ENCODE data around the gene ZBED6.
"Not testable (repeated sequence)": the region's sequence is repeated elsewhere in the genome, so short reads cannot be mapped to it uniquely, and the experiment has no call there.

ZBED6 gene

DNA sequence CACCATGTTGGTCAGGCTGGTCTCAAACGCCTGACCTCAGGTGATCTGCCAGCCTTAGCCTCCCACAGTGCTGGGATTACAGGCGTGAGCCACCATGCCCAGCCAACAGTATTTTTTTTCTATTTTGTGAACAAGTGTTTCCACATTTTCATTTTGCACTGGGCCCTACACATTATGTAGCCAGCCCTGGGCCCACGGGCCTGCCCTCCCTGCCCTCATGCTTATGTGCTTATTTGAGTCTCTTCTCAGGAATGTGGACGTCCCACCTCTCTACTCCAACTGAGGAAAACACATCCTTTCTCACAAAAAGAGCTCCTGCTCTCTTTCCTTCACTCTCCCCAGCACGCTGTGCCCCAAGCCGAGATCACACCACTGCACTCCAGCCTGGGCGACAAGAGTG lies 13.5 kb upstream of the ZBED6 start:
- no peak for DNase-seq (ENCODE audit: low read depth in 2 of 2)

DNA sequence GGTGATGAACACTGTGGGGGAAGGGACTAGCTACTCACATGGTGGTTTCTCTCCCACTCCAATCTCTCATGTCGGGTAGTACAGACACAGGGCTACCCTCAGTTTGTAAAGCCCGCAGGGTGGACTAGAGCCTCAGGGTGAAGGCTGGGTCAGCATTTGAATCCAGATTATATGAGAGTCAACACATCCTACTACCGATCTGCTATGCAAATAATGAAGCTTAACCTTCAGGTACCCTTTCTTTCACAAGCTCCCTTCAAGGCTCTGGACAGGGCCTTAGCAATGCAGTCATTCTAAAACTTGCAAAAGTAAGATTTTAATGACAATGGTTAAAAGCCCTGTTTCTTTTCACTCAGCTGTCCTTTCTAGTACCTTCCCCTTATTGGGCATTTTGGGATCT lies 5.5 kb upstream of the ZBED6 start:
- DNase-seq (ENCODE audit: low read depth in 2 of 2): no peak

DNA sequence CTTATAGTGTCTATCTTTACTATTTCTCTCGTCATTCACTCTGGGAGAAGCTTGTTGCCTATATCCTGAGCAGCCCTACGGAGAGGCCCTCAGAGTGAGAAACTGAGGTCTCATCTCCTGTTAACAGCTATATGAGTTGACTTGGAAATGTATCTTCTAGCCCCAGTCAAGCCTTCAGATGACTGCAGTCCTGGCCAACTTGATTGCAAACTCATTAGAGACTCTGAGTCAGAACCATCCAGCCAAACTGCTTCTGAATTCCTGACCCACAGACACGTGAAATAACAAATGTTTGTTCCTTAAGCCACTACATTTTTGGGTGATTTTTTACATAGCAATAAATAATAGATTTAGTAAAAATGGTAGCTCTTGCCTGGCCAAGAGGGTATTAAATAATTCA lies 3.9 kb upstream of the ZBED6 start:
- DNase-seq (ENCODE audit: low read depth in 2 of 2): no peak

DNA sequence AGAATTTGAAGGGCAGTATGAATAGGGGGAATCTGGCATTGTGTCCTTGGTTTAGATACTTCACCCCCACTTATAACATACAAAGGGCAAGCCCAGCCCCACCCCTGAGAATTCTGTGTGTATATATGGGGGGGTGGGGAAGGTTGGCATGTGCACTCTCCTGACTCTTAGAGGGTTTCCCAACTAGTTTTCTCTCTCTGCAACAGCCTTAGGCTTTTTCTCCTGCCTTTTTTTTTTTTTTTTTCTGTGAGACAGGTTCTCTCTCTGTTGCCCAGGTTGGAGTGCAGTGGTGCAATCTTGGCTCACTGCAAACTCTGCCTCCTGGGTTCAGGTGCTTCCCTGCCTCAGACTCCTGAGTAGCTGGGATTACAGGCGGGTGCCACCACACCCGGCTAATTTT lies 2.9 kb upstream of the ZBED6 start:
- no peak for DNase-seq (ENCODE audit: low read depth in 2 of 2)

DNA sequence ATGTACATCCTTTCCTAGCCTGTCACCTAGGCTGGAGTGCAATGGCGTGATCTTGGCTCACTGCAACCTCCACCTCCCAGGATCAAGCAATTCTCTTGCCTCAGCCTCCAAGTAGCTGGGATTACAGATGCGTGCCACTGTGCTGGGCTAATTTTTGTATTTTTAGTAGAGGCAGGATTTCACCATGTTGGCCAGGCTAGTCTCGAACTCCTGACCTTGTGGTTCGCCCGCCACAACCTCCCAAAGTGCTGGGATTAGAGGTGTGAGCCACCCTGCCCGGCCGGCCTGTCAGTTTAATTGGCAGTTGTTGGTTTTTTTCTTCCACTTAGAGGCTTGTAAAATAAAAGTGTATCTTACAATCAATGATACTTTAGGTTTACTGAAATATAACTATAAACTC lies 1.9 kb upstream of the ZBED6 start:
- DNase-seq (ENCODE audit: low read depth in 2 of 2): not testable (repeated sequence)

DNA sequence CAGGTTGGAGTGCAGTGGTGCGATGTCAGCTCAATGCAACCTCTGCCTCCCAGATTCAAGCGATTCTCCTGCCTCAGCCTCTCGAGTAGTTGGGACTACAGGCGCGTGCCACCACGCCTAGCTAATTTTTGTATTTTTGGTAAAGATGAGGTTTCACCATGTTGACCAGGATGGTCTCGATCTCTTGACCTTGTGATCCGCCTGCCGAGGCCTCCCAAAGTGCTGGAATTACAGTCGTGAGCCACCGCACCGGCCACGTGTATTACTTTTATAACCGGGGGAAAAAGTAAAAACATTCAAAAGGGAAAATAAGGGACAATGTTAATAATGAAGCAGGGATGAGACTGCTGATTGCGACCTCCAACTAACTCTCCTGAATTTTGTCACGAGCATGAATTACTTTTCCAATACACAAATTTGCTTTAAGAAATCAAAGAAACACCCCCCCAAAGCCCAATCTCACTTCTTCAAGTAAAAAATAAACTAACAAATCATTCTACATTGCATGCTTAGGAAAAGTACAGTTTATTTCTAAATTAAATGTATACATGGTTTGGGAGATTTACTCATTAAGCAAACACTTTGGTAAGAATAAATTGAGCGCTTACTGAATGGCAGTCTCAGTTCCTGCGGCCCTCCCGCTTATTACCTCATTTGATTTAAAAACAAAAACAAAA lies 521 bp upstream of the ZBED6 start:
- DNase-seq (ENCODE audit: low read depth in 2 of 2): no peak

DNA sequence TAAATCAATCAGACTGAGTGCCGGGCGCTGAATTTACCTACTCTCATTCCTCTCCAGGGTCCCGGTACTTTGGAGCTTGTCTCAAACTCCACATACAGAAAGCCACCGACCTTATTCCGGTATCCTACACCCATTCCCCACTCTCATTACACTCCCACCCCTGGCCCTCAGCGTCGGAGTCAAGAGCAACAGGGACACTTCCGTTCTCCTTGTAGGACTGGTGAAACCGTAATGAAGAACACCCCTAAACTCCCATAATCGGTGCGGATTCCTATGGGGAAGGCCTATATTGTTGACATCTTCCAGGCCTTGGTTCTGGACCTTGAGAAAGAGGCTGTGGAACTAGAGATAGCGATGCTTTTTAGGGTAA lies 798 bp downstream of the ZBED6 start:
- peak in 1 of 2 donors; percentile 3 for DNase-seq (ENCODE audit: low read depth in 2 of 2)

DNA sequence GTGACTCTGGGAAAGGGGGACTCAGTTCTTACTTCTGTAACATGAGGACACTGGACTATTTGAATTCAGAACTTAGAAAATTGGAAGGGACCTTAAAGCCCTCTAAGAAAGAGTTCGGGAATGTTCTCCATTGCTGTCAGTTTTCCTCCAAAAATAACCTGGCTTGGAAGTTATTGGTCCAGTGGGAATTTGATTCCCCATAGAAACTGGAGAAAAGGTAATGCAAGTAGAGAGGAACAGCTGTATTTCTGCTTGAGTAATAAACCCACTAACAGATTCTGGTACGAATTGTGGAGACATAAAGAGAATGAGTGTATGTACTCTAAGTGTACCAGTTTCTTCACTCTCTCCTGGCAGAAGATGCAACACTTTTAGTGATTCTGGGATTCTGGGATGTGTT lies 1.8 kb downstream of the ZBED6 start:
- DNase-seq (ENCODE audit: low read depth in 2 of 2): no peak

DNA sequence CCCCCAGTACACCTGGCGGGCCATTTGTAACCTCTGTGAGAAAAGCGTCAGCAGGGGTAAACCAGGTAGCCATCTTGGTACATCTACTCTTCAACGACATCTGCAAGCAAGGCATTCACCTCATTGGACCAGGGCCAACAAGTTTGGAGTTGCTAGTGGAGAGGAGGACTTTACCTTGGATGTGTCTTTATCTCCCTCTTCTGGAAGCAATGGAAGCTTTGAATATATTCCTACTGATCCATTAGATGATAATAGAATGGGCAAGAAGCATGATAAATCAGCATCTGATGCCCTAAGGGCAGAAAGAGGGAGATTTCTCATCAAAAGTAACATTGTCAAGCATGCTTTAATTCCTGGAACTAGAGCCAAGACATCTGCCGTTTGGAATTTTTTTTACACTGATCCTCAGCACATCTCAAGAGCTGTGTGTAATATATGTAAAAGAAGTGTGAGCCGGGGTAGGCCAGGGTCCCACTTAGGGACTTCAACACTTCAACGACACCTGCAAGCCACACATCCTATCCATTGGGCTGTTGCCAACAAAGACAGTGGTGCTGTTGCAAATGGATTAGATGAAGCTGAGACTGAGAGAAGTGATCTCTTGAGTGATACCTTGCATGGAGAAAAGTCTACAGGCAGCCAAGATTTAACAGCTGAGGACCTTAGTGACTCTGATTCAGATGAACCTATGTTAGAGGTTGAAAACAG lies 2.7 kb downstream of the ZBED6 start:
- DNase-seq (ENCODE audit: low read depth in 2 of 2): no peak

DNA sequence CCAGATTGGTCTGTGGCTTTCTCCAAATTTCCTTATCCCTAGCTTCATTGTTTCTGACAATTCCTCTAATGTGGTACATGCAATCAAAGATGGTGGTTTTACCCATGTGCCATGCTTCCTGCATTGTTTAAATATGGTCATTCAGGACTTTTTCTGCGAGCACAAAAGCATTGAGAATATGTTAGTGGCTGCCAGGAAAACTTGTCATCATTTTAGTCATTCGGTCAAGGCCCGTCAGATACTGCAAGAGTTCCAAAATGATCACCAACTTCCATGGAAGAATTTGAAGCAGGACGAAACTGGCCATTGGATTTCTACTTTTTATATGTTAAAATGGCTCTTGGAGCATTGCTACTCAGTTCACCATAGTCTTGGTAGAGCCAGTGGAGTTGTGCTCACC lies 3.7 kb downstream of the ZBED6 start:
- DNase-seq (ENCODE audit: low read depth in 2 of 2): no peak

DNA sequence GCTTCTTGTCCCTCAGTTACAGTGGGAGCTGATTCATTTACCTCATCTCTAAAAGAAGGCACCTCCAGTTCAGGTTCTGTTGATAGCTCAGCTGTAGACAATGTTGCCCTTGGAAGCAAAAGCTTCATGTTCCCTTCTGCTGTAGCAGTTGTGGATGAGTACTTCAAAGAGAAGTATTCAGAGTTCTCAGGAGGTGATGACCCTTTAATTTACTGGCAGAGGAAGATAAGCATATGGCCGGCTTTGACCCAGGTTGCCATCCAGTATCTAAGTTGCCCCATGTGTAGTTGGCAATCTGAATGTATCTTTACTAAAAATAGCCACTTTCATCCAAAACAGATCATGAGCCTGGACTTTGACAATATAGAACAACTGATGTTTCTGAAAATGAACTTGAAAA lies 4.5 kb downstream of the ZBED6 start:
- DNase-seq (ENCODE audit: low read depth in 2 of 2): no peak

DNA sequence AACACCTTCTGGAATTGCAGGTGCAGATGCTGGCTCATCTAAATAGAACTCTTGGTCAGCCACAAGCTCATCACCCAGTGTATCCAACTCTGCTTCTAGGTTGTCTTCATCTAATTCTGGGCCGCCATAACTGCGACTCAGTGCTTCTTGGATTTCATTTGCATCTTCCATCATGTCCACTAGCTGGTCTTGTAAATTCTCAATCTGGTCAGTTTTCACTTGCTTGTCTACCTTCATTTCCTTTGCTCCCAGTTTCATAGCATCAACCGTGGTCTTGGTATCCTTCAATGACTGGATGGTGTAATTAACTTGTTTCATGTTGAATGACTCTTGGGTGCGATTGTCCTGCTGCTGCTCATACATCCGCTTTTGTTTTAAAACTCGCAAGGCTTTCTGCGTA lies 10.3 kb downstream of the ZBED6 start:
- DNase-seq (ENCODE audit: low read depth in 2 of 2): no peak

DNA sequence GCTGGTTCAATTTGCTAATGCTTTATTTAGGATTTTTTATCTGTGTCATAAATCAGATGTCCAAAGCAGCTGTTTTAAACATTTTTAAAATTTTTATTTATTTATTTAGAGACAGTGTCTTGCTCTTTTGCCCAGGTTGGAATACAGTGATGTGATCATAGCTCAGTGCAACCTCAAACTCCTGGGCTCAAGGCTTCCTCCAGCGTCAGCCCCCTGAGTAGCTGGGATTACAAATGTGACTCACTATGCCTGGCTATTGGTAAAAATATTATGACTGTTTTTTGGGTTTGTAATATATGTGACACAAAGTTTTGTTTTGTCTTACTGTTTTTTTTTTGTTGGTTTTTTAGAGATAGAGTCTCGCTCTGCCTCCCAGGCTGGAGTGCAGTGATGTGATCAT lies 11.8 kb downstream of the ZBED6 start:
- DNase-seq (ENCODE audit: low read depth in 2 of 2): no peak

DNA sequence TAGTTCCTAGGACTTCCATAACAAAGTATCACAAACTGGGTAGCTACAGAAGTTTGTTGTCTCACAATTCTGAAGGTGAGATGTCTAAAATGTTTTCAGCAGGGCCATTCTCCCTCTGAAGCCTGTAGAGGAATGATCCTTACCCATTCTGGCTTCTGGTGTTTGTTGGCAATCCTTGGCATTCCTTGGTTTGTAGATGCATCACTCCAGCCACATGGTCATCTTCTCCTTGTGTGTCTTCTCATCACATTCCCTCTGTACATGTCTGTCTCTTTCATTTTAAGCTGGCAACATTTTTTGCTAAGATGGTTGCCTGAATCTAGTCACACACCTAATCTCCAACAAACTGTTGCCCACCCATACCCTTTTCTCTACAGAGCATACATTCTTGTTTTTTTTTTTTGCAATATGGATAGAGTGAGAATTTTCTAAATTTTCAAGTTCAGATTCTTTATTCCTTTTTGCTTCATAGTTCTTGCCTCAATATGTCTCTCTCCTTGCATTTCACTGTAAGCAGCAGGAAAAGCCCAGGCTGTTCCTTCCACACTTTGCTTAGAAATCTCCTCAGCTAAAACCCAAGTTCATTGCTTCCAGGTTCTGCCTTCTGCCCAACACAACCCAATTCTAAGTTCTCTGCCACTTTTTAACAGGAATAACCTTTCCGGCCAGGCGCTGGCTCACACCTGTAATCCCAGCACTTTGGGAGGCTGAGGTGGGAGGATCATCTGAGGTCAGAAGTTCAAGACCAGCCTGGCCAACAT lies 18.3 kb downstream of the ZBED6 start:
- no peak for DNase-seq (ENCODE audit: low read depth in 2 of 2)

DNA sequence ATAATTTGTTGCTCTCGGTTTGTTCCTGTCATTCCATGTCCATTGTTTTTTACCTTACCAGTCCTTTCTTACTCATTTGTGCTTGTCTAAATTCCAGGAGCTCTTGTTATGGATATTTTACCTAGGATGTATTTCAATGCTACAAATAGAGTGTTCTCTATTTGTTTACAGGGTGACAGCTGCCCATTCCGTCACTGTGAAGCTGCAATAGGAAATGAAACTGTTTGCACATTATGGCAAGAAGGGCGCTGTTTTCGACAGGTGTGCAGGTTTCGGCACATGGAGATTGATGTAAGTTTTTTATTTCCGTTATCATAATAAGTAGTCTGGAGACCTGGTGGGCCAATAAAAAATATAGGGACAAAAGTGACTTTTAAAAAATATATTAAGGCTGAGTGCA lies 23.0 kb downstream of the ZBED6 start:
- no peak for DNase-seq (ENCODE audit: low read depth in 2 of 2)

DNA sequence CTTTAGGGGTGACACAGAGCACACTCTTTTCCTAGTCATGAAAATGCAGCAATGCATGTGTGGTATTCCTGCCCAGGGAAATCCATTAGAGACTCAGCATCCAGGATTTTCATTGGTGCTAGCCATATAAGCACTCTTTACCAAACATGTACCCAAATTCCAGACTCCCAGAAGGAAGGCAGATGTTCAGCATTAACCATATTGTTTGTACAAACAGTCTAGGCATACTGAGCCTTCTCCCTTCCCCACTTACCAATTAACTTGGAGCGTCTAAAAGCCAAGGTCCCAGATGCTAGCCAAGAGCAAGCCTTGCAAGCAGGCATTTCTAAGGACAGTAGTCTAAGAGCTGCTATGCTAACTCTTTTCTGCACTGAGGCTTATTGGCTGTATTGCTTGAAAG lies 27.9 kb downstream of the ZBED6 start:
- no peak for DNase-seq (ENCODE audit: low read depth in 2 of 2)

DNA sequence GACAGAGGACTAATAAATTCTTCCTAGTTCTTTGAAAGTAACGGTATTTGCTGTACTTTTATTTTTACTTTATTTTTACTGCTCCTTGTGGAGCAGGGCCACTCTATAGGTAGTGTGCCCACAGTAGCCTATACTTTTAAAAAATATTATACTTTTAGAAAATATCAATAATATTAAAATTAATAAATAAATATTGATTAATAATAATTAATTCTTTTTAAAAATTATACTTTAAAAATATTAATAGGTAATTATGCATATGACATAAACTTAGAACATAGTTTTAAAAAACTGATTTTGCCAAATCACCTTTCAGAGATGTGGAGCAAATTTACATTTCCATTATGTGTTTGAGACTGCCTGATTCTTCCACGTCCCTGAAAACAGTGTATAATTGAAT lies 30.8 kb downstream of the ZBED6 start:
- DNase-seq (ENCODE audit: low read depth in 2 of 2): no peak

DNA sequence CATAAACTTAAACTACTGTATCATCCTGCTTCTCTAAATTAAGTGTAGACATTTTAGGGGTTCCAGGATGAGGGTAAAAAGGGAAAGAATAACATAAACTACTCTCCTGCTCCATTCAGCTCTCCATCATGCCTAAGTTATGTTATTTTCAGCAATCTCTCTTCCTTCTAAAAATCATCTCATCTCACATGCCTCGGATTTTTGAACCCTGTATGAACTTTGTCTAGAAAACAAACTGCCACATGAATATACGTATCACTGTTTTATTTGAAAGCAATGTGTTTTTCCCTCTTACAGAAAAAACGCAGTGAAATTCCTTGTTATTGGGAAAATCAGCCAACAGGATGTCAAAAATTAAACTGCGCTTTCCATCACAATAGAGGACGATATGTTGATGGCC lies 32.6 kb downstream of the ZBED6 start:
- no peak for DNase-seq (ENCODE audit: low read depth in 2 of 2)

DNA sequence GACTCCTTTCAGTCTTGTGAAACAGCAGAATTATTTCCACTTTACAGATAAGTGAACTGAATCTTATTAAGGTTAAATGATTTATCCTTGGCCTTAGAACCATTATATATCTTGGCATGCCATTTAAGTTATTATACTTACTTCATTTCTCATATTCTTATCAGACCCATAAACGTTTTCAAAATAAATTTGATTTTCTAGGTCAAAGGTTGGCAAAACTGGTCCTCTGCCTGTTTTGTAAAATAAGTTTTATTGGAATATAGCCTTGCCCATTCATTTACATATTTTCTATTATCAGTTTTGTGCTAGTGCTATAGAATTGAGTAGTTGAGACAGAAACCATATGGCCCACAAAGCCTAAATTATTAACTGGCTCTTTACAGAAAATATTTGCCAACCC lies 33.1 kb downstream of the ZBED6 start:
- no peak for DNase-seq (ENCODE audit: low read depth in 2 of 2)

DNA sequence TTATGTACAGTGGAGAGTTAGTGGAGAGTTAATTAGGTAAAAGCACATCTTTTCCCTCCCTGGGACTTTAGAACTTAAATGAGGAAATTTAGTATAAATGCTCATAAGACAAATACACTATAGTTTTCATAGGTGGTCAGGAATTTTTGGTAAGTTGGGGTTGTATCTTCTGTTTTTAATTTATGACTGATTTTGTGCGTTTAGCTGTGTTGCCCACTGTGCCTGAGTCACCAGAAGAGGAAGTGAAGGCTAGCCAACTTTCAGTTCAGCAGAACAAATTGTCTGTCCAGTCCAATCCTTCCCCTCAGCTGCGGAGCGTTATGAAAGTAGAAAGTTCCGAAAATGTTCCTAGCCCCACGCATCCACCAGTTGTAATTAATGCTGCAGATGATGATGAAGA lies 33.8 kb downstream of the ZBED6 start:
- not testable (repeated sequence) for DNase-seq (ENCODE audit: low read depth in 2 of 2)

DNA sequence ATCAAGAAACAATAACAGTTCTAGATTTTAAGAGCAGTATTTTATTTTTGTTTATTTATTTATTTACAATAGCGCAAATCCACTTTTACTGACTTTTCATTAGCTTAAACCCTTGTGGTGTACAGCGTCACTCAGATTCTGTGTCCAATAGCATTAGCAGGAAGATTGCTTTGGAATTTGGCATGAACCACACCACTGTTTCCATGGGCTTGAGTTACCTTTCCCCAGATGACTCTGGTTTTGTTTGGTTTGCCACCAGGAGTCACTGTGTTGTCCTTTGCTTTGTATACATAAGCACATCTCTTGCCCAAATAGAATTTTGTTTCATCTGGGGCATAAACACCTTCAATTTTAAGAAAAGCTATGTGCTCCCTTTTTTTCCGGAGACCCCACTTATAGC lies 40.1 kb downstream of the ZBED6 start:
- no peak for DNase-seq (ENCODE audit: low read depth in 2 of 2)

DNA sequence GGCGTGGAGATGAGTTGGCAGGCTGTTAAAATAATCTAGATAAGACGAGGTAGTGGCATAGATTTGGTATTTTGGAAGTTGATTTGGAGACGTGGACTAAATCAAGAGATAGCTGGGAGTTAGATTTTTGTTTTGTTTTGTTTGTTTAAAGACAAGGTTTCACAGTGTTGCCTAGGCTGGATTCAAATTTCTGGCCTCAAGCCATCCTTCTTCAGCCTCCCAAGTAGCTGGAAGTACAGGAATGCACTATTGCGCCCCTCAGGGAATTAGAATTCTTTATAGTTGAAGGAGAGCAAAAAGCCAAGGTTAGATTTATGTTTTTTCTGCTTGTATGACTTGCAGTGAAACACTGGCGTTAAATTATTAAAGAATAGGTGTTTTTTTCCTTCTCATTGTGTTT lies 43.7 kb downstream of the ZBED6 start:
- DNase-seq (ENCODE audit: low read depth in 2 of 2): no peak

DNA sequence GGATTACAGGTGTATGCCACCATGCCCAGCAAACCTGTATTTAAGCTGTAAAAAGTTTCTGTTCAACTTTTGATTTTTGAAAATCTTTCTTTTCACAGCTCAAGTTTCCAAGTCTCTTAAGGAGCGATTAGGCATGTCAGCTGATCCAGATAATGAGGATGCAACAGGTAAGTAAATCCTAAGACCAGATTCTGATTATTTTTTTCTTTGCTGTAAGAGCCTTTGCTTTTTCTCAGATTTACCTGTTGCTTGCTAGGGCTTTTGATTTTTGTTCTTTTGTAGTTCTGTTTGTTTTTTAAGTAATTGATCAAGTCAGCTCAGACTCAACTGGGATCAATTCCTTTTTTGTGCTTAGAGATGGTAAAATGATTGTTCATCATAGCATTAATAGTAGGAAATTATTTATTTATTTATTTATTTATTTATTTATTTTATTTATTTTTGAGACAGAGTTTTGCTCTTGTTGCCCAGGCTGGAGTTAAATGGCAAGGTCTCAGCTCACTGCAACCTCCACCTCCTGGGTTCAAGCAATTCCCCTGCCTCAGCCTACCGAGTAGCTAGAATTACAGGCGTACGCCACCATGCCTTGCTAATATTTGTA lies 44.9 kb downstream of the ZBED6 start:
- no peak for DNase-seq (ENCODE audit: low read depth in 2 of 2)
